ENCODE results near the gene ASTN2. TPM values are rescaled to one million over a fixed set of nuclear protein-coding genes. Genes with fewer than 3 reads are reported as not detected.

ASTN2 gene
- total and polyA plus RNA-seq, 9 donors, result 1.8 to 6.4 (median 3.2) TPM

DNA sequence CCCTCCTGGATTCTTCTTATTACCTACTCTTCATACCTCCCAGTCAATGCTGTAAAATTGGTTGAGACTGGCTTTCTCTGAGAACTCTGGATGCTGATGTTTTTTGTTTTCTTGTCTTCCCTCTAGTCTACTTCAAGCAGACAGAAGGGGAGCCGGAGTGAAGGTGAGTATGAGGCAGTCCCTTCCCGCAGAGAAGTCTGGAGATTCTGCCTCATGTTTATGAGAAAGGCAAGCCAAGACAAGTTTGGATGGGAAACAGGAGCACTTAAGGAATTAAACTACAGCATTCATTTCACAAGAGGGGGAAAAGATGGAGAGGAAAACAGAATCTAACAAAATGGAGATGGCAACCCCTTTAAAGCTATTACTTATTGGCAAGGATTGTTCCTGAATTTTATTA lies 481.6 kb downstream of the ASTN2 start:
- no peak for TF ChIP-seq EP300 (IDR thresholded peaks at IDR 0.05)
- TF ChIP-seq POLR2A (IDR thresholded peaks at IDR 0.05), result no peak
- TF ChIP-seq, protein P1, sequence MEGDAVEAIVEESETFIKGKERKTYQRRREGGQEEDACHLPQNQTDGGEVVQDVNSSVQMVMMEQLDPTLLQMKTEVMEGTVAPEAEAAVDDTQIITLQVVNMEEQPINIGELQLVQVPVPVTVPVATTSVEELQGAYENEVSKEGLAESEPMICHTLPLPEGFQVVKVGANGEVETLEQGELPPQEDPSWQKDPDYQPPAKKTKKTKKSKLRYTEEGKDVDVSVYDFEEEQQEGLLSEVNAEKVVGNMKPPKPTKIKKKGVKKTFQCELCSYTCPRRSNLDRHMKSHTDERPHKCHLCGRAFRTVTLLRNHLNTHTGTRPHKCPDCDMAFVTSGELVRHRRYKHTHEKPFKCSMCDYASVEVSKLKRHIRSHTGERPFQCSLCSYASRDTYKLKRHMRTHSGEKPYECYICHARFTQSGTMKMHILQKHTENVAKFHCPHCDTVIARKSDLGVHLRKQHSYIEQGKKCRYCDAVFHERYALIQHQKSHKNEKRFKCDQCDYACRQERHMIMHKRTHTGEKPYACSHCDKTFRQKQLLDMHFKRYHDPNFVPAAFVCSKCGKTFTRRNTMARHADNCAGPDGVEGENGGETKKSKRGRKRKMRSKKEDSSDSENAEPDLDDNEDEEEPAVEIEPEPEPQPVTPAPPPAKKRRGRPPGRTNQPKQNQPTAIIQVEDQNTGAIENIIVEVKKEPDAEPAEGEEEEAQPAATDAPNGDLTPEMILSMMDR (IDR thresholded peaks at IDR 0.05), result no peak
- no peak overlapping the region for H3K27ac ChIP-seq

DNA sequence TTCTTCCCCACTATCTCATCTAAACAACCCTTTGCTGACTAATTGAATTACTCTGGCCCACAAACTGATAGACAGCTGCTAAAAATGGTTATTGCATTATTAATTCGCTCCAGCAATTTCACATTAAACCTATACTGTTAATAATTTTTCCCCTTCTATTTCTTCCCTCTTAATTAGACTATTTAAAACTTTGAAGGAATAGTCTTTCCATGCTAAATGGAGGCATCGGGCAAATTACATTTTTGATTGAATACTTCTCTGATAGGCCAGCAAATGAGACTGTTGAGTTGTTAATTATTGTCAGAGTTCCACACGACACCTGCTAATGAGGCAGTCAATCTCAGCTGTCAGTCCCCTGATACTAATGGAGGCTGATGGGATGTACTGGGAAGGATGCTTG lies 485.2 kb downstream of the ASTN2 start:
- H3K36me3 ChIP-seq, result no peaks in the 10 kb centered on the region
- H3K4me1 ChIP-seq (ENCODE audit: insufficient read depth), result no peaks in the 10 kb centered on the region
- no peaks in the 10 kb centered on the region for H3K27me3 ChIP-seq
- intact Hi-C loops (cut with DNase I), result no loop called here
- no peak overlapping the region for H3K27ac ChIP-seq
- TF ChIP-seq, protein P1 (IDR thresholded peaks at IDR 0.05), result no peak
- TF ChIP-seq POLR2A (IDR thresholded peaks at IDR 0.05) (no peak), EP300 (IDR thresholded peaks at IDR 0.05) (no peak)
- no peaks in the 10 kb centered on the region for H3K9me3 ChIP-seq
- H3K4me3 ChIP-seq, result no peak overlapping the region
- DNase-seq, result no peak
- 73 to 82% (median 81%) methylated on average over 3 of the region's 3 CpGs for WGBS, 3 donors

More for the DNA sequence above, 481.6 kb downstream of the ASTN2 start:
- no peaks in the 10 kb centered on the region for H3K4me1 ChIP-seq (ENCODE audit: insufficient read depth)
- intact Hi-C loops (cut with DNase I), result no loop called here
- no peak overlapping the region for H3K4me3 ChIP-seq
- 53 to 65% (median 58%) methylated on average over 2 of the region's 2 CpGs for WGBS, 3 donors
- H3K27me3 ChIP-seq, result no peaks in the 10 kb centered on the region
- no peaks in the 10 kb centered on the region for H3K36me3 ChIP-seq
- no peak for DNase-seq
- H3K9me3 ChIP-seq, result no peaks in the 10 kb centered on the region

DNA sequence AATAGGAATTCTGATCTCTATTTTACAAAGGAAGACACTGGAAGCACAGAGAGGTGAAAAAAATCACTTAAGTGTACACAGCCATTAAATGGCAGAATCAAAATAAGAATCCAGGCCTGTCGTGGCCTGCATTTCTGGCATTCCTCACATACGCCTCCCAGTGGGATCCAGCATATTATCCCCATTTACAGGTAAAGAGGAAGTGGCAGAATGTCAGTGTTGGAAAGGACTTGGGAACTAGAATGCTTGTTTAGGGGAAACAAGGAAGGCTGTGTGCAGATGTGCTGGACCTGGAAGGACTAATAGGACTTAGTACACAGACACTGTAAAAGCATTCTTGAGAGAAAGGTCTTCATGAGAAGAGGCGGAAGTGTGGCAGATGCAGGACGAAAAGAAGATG lies 486.0 kb downstream of the ASTN2 start:
- H3K27ac ChIP-seq, result no peak overlapping the region
- intact Hi-C loops (cut with DNase I), result no loop called here
- no peaks in the 10 kb centered on the region for H3K27me3 ChIP-seq
- H3K9me3 ChIP-seq, result no peaks in the 10 kb centered on the region
- no peak for DNase-seq
- 72 to 80% (median 78%) methylated on average over 4 of the region's 4 CpGs for WGBS, 3 donors
- no peaks in the 10 kb centered on the region for H3K36me3 ChIP-seq
- H3K4me3 ChIP-seq, result no peak overlapping the region
- no peaks in the 10 kb centered on the region for H3K4me1 ChIP-seq (ENCODE audit: insufficient read depth)
- TF ChIP-seq, protein P1 (IDR thresholded peaks at IDR 0.05), result no peak
- TF ChIP-seq EP300 (IDR thresholded peaks at IDR 0.05), result no peak
- TF ChIP-seq POLR2A (IDR thresholded peaks at IDR 0.05), result no peak

DNA sequence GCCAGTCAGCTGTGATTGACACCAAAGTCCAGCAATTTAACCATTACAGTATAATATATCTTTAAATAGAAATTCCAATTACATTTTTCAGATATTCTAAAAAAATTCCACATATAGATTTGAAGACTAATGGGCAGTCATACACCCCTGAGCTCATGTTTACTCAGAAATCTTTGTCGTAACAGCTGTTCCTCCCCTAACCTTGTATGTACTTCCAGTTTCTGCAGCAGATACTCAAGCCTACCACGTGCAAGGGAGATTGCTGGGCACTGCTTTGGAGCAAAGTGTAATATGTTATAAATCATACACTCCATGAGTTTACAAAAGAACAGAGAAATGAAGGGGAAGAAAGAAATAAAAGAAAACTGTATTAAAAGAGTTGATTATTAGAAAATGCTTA lies 486.6 kb downstream of the ASTN2 start:
- intact Hi-C loops (cut with DNase I), result no loop called here
- Histone ChIP-seq H3K9me3 (no peaks in the 10 kb centered on the region), H3K4me1 (ENCODE audit: insufficient read depth) (no peaks in the 10 kb centered on the region), H3K27me3 (no peaks in the 10 kb centered on the region), H3K36me3 (no peaks in the 10 kb centered on the region), H3K27ac (no peak overlapping the region), H3K4me3 (no peak overlapping the region)
- no peak for DNase-seq
- WGBS, 3 donors, result 30 to 37% (median 34%) methylated on average over 2 of the region's 2 CpGs
- TF ChIP-seq EP300 (IDR thresholded peaks at IDR 0.05) (no peak), POLR2A (IDR thresholded peaks at IDR 0.05) (no peak)
- TF ChIP-seq, protein P1 (IDR thresholded peaks at IDR 0.05), result no peak
